Astrocyte (in vitro differentiated cells and primary cell): ENCODE data around the gene DOK6. TPM values are rescaled to one million over a fixed set of nuclear protein-coding genes. Genes with fewer than 3 reads are reported as not detected.

Source experiments
- DNase-seq: peaks from one replicate; pipeline ENCODE4 v3.0.0-alpha.2; 2010; ENCODE audit warnings: low read depth
- FAIRE-seq: peaks from 2 replicates; lab custom pipeline; 2011; peaks lifted over from hg19 to GRCh38; lab: Jason Lieb, UNC
- H2AFZ ChIP-seq: 2 replicates; pipeline ENCODE4 v1.6.0; 2012; ENCODE audit warnings: low read depth, low read length, inconsistent platforms
- H3K27ac ChIP-seq: 2 replicates; pipeline ENCODE4 v1.5.1; 2011; ENCODE audit warnings: low read depth, low read length, inconsistent platforms
- H3K27me3 ChIP-seq: 2 replicates; pipeline ENCODE4 v1.6.0; 2011; ENCODE audit warnings: low read length, inconsistent platforms; ENCODE audit not compliant: insufficient read depth
- H3K36me3 ChIP-seq: 2 replicates; pipeline ENCODE4 v1.5.1; 2011; ENCODE audit warnings: low read length, inconsistent platforms; ENCODE audit not compliant: insufficient read depth
- H3K4me1 ChIP-seq: 2 replicates; pipeline ENCODE4 v1.5.1; 2011; ENCODE audit warnings: low read length, inconsistent platforms; ENCODE audit not compliant: insufficient read depth
- H3K4me2 ChIP-seq: 2 replicates; pipeline ENCODE4 v1.6.0; 2012; ENCODE audit warnings: low read length, inconsistent platforms
- H3K4me3 ChIP-seq: 2 replicates; pipeline ENCODE4 v1.5.1; 2011; ENCODE audit warnings: low read depth, mild to moderate bottlenecking, low read length, inconsistent platforms; ENCODE audit not compliant: insufficient read depth
- H3K79me2 ChIP-seq: 2 replicates; pipeline ENCODE4 v1.6.0; 2012; ENCODE audit warnings: mild to moderate bottlenecking, low read length, inconsistent platforms; ENCODE audit not compliant: insufficient read depth
- H3K9ac ChIP-seq: 2 replicates; pipeline ENCODE4 v1.6.0; 2012; ENCODE audit warnings: mild to moderate bottlenecking, low read length, inconsistent platforms
- H3K9me3 ChIP-seq: 2 replicates; pipeline ENCODE4 v1.5.1; 2012; ENCODE audit warnings: low read depth, mild to moderate bottlenecking, low read length, inconsistent platforms; ENCODE audit not compliant: insufficient read depth
- H4K20me1 ChIP-seq: 2 replicates; pipeline ENCODE4 v1.6.0; 2012; ENCODE audit warnings: low read length, inconsistent platforms; ENCODE audit not compliant: insufficient read depth
- H3K27ac Mint-ChIP-seq: one replicate; pipeline ENCODE4 v1.8.0; 2021; ENCODE audit warnings: mild to moderate bottlenecking, mixed read lengths; ENCODE audit not compliant: unreplicated experiment
- H3K27me3 Mint-ChIP-seq: one replicate; pipeline ENCODE4 v1.8.0; 2021; ENCODE audit warnings: low read depth, mixed read lengths; ENCODE audit not compliant: unreplicated experiment
- H3K36me3 Mint-ChIP-seq: one replicate; pipeline ENCODE4 v1.8.0; 2021; ENCODE audit warnings: low read depth, mixed read lengths; ENCODE audit not compliant: unreplicated experiment
- H3K4me1 Mint-ChIP-seq: one replicate; pipeline ENCODE4 v1.8.0; 2021; ENCODE audit warnings: low read depth, mixed read lengths; ENCODE audit not compliant: unreplicated experiment
- H3K4me3 Mint-ChIP-seq: one replicate; pipeline ENCODE4 v1.8.0; 2021; ENCODE audit warnings: mild to moderate bottlenecking, moderate library complexity, mixed read lengths; ENCODE audit not compliant: unreplicated experiment
- H3K9me3 Mint-ChIP-seq: one replicate; pipeline ENCODE4 v1.8.0; 2021; ENCODE audit warnings: mild to moderate bottlenecking, mixed read lengths; ENCODE audit not compliant: unreplicated experiment
- CTCF ChIP-seq: IDR thresholded peaks from 2 replicates; pipeline ENCODE4 v1.5.1; 2011; ENCODE audit warnings: low read depth, mild to moderate bottlenecking, inconsistent platforms, low read length, moderate library complexity; ENCODE audit not compliant: insufficient read depth
- EZH2 ChIP-seq: IDR thresholded peaks from 2 replicates; pipeline ENCODE4 v1.6.1; 2012; ENCODE audit warnings: mild to moderate bottlenecking, low read length, inconsistent platforms; ENCODE audit not compliant: insufficient read depth
- total RNA-seq: library from RNA; stranded (reverse); gene quantifications from 2 replicates; pipeline ENCODE4 v1.2.1, GENCODE V29; 2021

Gene DOK6
- total RNA-seq, 1 donor from 2014 or later, result 2.9 TPM

DNA sequence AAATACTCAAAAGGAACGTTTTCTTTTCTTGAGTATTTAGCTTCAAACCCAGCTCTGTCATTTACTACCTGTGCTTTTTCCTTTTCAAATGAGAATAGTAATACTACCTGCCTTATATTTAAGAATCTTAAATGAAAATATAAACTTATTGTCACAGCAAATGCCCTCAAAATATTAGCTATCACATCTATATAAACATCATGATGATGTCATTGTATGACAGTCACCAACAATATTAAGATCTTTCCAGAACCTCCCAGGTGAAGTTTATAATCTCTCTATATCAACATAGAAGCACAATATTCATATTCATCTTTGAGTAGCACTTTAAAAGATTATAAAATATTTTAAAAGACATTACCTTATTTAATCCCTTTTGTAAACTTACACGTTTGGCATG is 92.2 kb downstream of the DOK6 start:
- no peaks in the 10 kb centered on the region for H4K20me1 ChIP-seq

GRCh38 chr18:69494841-69495240 is 94.2 kb downstream of the DOK6 start:
- Histone ChIP-seq H3K4me3 (no peak overlapping the region), H3K27me3 (no peaks in the 10 kb centered on the region), H2AFZ (no peak overlapping the region), H3K4me2 (no peak overlapping the region), H3K9me3 (no peaks in the 10 kb centered on the region), H3K4me1 (no peaks in the 10 kb centered on the region), H3K27ac (no peak overlapping the region), H3K9ac (no peak overlapping the region), H3K36me3 (no peaks in the 10 kb centered on the region), H3K79me2 (no peaks in the 10 kb centered on the region), H4K20me1 (no peaks in the 10 kb centered on the region)
- no peak overlapping the region for H3K4me3 Mint-ChIP-seq
- no peaks in the 10 kb centered on the region for H3K27me3 Mint-ChIP-seq
- FAIRE-seq (no peak), DNase-seq (no peak)
- peaks cover 4% of the 10 kb centered on the region for H3K9me3 Mint-ChIP-seq
- H3K4me1 Mint-ChIP-seq, result peaks cover 2% of the 10 kb centered on the region
- H3K27ac Mint-ChIP-seq, result no peak overlapping the region
- H3K36me3 Mint-ChIP-seq, result no peaks in the 10 kb centered on the region
- TF ChIP-seq EZH2, result no peak
- no peak for TF ChIP-seq CTCF

More for the DNA sequence above, 92.2 kb downstream of the DOK6 start:
- H2AFZ ChIP-seq, result no peak overlapping the region
- H3K9ac ChIP-seq, result no peak overlapping the region
- peaks cover 2% of the 10 kb centered on the region for H3K4me1 Mint-ChIP-seq
- no peaks in the 10 kb centered on the region for H3K4me1 ChIP-seq
- H3K4me3 Mint-ChIP-seq, result no peak overlapping the region
- no peak overlapping the region for H3K4me3 ChIP-seq
- no peaks in the 10 kb centered on the region for H3K36me3 Mint-ChIP-seq
- FAIRE-seq (no peak), DNase-seq (no peak)
- H3K36me3 ChIP-seq, result no peaks in the 10 kb centered on the region
- H3K27ac Mint-ChIP-seq, result no peak overlapping the region
- no peak overlapping the region for H3K4me2 ChIP-seq
- TF ChIP-seq EZH2, result no peak
- no peak for TF ChIP-seq CTCF
- no peaks in the 10 kb centered on the region for H3K79me2 ChIP-seq
- H3K9me3 ChIP-seq, result no peaks in the 10 kb centered on the region
- no peaks in the 10 kb centered on the region for H3K27me3 Mint-ChIP-seq
- peaks cover 4% of the 10 kb centered on the region for H3K9me3 Mint-ChIP-seq
- H3K27ac ChIP-seq, result no peak overlapping the region
- H3K27me3 ChIP-seq, result no peaks in the 10 kb centered on the region

- no peak for TF ChIP-seq EZH2
- TF ChIP-seq CTCF, result no peak
- H2AFZ ChIP-seq, result no peak overlapping the region
- H3K27me3 ChIP-seq, result no peaks in the 10 kb centered on the region
- no peak overlapping the region for H3K4me2 ChIP-seq
- no peaks in the 10 kb centered on the region for H3K27me3 Mint-ChIP-seq
- no peak overlapping the region for H3K4me3 ChIP-seq
- peaks cover 4% of the 10 kb centered on the region for H3K9me3 Mint-ChIP-seq
- no peaks in the 10 kb centered on the region for H3K36me3 ChIP-seq
- no peak overlapping the region for H3K27ac Mint-ChIP-seq
- H3K9ac ChIP-seq, result no peak overlapping the region
- H3K27ac ChIP-seq, result no peak overlapping the region
- H3K9me3 ChIP-seq, result no peaks in the 10 kb centered on the region
- H3K36me3 Mint-ChIP-seq, result no peaks in the 10 kb centered on the region
- no peak for FAIRE-seq
- no peaks in the 10 kb centered on the region for H4K20me1 ChIP-seq
- no peaks in the 10 kb centered on the region for H3K79me2 ChIP-seq
- no peaks in the 10 kb centered on the region for H3K4me1 ChIP-seq
- H3K4me3 Mint-ChIP-seq, result no peak overlapping the region
- H3K4me1 Mint-ChIP-seq, result no peaks in the 10 kb centered on the region
- DNase-seq, result no peak
These were observed 94.7 kb downstream of the DOK6 start for GRCh38 chr18:69495338-69495737.
